HG02571 (cell line): ENCODE results near the gene TLR8.
"Not testable (repeated sequence)": the region's sequence is repeated elsewhere in the genome, so short reads cannot be mapped to it uniquely, and the experiment has no call there.

Experiments used
- ATAC-seq: cut with Tn5 transposase; IDR thresholded peaks from one replicate; pipeline ENCODE4 v1.9.1; 2021; ENCODE audit warnings: mild to moderate bottlenecking, moderate library complexity; ENCODE audit not compliant: unreplicated experiment

Gene TLR8

DNA sequence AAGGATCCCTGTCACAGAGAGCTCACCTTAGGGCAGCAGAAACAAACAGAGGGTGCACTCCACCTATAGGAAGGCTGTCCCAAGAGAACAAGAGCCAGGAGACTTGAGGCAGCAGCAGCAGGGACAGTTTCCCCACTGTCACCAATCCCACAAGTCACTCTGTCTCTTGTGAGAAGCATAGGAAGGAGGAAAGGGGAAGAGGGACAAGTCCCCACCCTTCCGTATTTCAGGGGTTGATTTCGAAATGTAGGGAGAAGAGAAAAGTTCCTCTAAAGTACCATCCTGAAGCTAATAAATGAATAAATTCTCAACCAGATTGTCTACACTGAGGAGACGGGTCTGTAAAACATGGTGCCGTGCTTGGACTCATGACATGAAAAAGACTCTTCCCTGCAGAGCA is 9.5 kb upstream of the TLR8 start:
- ATAC-seq, result no peak

DNA sequence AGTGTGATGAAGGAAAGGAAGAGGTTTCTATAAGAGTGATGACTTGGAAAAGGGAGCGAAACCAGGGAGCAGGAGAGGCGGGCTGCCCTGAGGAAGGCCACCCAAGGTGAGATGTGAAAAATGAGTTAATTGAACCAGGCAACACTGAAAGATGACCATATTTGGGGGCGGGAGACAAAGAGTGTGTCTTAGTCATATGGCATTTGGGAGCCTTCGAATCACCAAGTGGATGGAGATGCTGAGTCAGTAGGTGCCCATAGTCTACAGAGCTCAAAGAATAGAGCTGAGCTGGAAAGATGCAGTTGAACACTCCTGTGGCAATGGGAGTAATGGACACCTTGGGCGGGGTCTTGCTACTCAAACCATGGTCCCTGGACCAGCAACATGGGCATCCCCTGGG is 8.3 kb upstream of the TLR8 start:
- no peak for ATAC-seq

DNA sequence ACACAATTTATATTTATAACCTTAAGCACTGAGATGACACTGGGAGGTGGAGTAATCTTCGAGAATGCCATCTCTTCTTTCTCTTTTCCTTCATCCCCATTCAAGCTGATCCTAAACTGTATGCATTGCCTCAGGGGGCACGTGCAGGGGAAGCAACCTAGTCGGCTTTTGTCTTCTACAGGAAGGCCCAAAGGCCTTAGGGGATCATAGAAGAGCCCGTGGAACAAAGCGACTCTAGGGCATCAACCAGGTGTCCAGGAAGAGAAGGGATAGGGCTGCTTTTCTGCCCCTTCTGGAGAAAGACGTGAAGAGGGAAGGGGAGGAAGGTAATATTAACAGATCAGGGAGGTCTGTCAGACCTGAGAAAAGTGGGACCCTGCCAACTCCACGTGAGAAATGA is 6.9 kb upstream of the TLR8 start:
- ATAC-seq, result no peak

DNA sequence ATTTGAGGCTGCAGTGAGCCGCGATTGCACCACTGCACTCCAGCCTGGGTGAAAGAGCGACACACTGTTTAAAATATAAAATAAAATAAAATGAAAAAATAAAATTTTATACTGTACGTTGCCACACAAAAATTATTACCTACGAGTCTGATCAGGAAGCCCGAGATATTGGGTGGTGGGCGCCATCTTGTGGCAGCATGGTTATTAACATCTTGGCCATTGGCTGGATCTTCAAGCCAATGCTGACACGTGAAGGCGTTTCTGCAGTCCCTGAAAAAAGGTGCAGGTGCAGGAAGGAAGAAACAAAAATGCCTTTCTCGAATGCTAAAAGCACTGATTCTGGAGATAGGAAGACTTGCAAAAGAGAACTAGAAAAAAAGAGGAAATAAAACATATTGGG is 4.9 kb upstream of the TLR8 start:
- ATAC-seq, result no peak

DNA sequence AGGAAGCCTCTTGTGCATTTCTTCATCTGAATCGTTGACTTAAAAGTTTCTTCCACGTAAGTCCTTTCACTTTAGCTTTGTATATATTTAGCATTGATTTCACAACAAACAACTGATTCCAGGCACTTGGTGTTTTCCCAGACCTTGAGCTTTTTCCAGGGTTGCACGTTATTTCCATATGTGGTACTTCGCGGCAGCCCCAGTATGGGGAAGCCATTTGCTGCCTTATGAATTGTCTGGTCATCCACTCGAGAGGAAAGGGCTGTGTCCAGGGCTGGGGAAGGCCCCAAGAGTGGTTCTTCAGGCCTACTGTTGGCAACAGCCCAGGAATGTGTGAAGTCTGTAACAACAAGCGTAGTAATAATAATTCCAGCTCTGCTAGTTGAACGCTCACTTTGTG is 2.8 kb upstream of the TLR8 start:
- ATAC-seq, result no peak

DNA sequence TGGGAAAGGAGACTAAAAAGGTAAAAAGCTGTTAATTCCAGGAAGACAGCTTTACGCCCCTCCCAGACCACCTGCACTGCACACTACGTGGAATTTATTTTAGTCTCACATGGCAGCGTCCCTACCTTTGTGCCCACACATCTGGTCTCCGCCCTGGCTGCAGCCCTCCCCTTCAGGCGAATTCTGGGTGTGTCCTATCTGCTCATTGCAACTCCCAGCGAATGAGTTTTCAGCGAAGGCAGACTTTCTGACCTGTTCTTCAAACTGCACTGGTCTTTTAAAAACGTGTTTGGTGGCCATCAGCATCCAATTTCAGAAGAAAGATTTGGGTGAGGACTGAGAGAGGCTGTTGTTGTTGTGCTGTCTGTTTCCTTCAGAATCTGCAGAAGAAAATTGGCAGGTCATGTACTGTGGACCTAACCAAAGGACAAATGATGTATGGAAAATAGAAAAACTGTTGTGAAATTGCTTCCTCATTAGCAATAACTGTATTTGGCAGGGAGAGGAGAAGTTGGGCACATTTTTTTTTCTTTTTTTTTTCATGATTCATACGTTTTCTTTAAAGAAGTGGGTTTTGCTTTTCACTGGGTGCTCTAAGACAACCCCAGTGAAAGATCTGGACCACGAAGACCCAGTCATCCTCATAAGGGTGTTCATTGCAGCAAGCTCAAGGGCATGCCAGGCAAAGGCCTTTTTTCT is 4.2 kb downstream of the TLR8 start:
- ATAC-seq, result no peak

DNA sequence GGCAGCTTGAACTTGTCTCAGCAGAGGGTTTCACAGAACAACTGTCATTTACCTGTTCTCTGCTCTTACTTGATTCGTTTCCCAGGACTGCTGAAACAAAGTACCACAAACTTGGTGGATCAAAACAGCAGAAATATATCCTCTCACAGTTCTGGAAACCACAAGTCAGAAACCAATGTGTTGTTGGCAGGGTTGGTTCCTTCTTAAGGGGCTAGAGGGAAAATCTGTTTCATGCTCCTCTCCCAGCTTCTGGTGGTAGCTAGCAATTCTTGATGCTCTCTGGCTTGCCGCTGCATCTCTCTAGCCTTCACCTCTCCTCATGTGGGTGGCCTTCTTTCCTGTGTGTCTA is 4.7 kb downstream of the TLR8 start:
- no peak for ATAC-seq

DNA sequence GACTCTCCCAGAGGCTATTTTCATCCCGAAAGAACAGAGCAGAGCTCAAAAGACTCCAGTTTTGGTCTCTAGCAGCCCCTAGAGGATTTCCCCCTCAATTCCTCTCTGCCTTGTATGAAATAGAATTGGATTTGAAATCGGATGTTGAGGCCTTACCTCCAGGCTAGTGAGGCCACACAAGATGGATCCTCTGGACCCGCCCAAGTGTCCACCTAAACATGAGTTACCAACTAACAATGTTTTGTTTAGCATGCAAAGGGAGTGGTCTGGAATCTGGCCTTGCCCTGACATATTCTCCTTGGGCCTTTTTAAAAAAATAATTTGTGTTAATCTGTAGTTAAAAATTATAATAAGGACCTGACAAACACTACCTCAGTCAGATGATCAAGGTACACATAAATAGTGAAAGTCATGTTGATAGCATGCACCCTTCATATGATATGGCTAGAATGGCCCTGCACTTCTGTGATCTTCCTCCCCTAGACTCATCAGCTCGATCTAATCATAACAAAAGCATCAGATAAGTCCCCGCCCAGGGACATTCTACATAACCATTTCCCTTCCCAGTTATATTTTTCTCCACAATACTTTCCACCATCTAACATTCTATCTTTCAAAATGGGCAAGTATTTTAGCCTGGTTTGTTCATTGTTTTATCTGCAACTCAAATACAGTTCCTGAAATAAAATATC is 6.5 kb downstream of the TLR8 start:
- no peak for ATAC-seq

DNA sequence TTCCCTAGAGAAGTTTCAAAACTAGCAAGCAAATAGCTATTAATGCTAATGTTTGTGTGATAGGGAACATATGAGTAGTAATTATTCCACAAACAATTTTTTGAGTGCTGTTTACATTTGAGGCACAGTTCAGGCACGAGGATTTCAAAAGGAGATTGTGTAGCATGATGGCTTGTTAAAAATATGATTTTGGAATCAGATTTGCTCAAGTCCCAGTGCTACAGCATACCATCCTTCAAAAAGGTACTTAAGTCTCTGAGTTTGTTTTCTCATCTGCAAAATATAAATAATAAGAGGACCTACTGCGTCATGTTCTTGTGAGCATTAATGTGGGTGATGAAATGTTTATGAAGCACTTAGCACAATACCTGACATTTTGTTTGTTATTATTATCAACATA is 11.3 kb downstream of the TLR8 start:
- no peak for ATAC-seq

DNA sequence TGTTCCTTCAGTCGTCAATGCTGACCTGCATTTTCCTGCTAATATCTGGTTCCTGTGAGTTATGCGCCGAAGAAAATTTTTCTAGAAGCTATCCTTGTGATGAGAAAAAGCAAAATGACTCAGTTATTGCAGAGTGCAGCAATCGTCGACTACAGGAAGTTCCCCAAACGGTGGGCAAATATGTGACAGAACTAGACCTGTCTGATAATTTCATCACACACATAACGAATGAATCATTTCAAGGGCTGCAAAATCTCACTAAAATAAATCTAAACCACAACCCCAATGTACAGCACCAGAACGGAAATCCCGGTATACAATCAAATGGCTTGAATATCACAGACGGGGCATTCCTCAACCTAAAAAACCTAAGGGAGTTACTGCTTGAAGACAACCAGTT is 12.6 kb downstream of the TLR8 start:
- no peak for ATAC-seq

DNA sequence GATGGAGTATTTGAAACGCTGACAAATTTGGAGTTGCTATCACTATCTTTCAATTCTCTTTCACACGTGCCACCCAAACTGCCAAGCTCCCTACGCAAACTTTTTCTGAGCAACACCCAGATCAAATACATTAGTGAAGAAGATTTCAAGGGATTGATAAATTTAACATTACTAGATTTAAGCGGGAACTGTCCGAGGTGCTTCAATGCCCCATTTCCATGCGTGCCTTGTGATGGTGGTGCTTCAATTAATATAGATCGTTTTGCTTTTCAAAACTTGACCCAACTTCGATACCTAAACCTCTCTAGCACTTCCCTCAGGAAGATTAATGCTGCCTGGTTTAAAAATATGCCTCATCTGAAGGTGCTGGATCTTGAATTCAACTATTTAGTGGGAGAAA is 13.2 kb downstream of the TLR8 start:
- ATAC-seq, result no peak

DNA sequence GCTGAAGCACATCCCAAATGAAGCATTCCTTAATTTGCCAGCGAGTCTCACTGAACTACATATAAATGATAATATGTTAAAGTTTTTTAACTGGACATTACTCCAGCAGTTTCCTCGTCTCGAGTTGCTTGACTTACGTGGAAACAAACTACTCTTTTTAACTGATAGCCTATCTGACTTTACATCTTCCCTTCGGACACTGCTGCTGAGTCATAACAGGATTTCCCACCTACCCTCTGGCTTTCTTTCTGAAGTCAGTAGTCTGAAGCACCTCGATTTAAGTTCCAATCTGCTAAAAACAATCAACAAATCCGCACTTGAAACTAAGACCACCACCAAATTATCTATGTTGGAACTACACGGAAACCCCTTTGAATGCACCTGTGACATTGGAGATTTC is 14.6 kb downstream of the TLR8 start:
- ATAC-seq, result no peak

DNA sequence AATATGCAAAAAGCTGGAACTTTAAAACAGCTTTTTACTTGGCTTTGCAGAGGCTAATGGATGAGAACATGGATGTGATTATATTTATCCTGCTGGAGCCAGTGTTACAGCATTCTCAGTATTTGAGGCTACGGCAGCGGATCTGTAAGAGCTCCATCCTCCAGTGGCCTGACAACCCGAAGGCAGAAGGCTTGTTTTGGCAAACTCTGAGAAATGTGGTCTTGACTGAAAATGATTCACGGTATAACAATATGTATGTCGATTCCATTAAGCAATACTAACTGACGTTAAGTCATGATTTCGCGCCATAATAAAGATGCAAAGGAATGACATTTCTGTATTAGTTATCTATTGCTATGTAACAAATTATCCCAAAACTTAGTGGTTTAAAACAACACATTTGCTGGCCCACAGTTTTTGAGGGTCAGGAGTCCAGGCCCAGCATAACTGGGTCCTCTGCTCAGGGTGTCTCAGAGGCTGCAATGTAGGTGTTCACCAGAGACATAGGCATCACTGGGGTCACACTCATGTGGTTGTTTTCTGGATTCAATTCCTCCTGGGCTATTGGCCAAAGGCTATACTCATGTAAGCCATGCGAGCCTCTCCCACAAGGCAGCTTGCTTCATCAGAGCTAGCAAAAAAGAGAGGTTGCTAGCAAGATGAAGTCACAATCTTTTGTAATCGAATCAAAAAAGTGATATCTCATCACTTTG is 15.6 kb downstream of the TLR8 start:
- ATAC-seq, result no peak

DNA sequence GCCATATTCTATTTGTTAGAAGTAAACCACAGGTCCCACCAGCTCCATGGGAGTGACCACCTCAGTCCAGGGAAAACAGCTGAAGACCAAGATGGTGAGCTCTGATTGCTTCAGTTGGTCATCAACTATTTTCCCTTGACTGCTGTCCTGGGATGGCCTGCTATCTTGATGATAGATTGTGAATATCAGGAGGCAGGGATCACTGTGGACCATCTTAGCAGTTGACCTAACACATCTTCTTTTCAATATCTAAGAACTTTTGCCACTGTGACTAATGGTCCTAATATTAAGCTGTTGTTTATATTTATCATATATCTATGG is 16.1 kb downstream of the TLR8 start:
- ATAC-seq, result no peak

DNA sequence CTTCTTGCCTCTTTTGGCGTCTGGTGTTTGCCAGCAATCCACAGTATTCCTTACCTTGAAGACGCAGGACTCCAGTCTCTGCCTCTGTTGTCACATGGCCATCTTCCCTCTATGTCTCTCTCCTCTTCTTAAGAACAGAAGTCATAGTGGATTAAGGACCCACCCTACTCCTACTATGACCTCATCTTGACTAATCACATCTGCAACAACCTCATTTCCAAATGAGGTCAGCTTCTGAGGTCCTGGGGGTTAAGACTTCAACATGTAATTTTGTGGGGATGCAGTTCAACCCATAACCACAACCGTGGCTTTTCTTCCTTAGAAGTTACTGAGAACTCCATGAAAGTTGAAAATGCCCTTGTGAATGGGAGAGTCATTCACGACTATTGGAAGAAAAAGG is 23.3 kb downstream of the TLR8 start:
- ATAC-seq, result no peak

DNA sequence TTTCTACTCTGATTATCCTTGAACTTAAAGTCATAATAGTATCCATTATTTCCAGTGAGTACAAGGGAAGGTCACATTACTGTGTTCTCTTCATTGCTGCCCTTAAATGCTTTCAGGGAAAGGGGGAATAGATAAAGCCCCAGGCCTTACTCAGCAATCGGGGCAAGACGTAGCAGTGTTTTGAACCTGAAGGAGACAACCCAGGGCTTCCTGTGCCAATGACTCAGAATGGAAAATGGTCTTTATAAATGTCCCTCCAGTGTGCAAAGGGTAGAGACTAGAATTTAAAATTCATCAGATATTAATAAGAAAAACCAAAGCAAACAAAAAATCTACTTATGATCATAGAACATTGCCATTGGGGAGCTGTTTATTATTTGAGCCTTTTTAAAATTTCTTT is 23.7 kb downstream of the TLR8 start:
- no peak for ATAC-seq

DNA sequence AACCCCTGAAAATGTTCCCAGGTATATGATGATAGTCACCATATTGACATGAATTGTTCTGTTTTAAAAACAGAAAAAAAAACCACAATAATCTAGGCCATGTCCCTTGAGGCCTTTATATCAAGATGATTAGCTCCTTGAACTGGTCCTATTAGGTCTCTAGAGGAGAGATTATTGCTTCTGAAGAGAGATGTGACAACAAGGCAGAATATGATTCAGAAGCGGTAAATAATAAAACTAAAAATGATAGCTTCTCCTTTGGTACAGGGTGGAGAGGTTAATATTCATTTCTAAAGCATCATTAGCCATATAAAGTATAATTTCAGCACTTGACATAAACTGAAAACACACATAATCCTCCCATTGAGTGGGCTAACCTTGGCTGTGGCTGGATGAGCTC is 25.8 kb downstream of the TLR8 start:
- ATAC-seq, result no peak

DNA sequence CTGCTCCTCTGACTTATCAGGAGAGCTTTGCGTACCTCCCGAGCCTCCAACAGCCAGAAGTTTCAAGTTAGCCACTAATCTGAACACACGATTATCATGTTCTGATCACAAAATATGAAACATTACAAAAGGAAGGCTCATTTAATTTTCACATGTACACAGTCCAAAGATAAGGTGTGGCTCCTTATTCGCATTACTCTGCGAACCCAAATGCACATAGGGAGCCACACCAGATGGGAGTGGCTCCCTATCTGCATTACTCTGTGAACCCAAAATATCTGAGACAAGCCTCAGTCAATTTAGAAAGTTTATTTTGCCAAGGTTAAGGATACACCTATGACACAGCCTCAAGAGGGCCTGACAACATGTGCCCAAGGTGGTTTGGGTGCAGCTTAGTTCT is 28.4 kb downstream of the TLR8 start:
- no peak for ATAC-seq

DNA sequence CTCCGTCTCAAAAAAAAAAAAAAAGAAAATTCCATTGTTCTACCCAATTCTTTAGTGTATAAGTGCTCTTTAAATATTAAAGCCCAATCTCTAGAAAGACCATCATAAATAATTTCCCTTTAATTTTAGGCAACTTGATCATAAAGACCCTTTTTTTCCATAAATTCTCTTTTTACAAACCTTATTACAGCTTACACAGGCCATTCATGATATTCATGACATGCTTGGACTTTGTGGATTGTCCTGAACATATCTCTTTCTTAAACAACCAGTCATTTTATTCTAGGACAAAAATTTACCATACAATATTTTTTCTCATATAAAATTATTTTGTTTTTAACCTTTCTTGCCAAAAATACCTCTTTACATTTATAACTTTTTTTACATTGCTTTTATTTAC is 30.5 kb downstream of the TLR8 start:
- no peak for ATAC-seq

DNA sequence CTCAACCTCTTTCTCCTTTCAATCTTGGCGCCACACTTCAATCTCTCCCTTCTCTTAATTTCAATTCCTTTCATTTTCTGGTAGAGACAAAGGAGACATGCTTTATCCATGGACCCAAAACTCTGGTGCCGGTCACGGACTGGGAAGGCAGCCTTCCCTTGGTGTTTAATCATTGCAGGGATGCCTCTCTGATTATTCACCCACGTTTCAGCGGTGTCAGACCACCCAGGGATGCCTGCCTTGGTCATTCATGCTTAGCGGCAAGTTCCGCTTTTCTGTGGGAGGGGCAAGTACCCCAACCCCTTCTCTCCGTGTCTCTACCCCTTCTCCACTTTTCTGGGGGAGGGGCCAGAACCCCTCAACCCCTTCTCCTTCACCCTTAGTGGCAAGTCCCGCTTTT is 34.1 kb downstream of the TLR8 start:
- not testable (repeated sequence) for ATAC-seq

DNA sequence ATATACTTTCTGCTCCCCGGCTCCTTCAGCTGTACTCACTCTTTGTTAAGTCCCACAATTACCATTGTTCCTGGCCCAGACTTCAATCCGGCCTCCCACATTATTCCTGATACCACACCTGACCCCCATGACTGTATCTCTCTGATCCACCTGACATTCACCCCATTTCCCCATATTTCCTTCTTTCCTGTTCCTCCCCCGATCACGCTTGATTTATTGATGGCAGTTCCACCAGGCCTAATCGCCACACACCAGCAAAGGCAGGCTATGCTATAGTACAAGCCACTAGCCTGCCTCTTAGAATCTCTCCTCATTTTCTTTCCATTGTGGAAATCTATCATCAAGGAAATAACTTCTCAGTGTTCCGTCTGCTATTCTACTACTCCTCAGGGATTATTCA is 37.2 kb downstream of the TLR8 start:
- not testable (repeated sequence) for ATAC-seq

DNA sequence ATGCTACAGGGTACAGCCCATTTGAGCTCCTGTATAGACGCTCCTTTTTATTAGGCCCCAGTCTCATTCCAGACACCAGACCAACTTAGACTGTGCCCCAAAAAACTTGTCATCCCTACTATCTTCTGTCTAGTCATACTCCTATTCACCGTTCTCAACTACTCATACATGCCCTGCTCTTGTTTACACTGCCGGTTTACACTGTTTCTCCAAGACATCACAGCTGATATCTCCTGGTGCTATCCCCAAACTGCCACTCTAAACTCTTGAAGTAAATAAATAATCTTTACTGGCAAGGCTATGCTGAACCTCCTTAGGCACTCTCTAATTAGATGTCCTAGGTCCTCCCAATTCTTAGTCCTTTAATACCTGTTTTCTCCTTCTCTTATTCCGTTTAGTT is 38.0 kb downstream of the TLR8 start:
- not testable (repeated sequence) for ATAC-seq

DNA sequence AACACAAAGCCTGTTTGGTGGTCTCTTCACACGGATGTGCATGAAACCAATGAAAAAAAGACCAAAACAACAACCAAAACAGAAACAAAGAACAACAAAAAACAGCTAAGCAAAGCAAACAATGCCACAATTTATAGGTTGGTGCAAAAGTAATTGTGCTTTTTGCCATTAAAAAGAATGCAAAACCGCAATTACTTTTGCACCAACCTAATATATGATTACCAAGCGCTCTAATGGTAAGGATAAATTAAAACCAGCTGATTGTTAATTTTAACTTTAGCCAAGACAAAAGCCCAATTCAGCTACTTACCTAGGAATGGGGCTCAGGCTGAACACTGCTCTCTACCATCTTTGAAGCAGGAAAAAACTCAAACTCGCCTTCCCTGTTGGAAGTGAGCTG is 39.1 kb downstream of the TLR8 start:
- ATAC-seq, result no peak
